Measurements from ENCODE around the gene DSTYK.
A peak's percentile ranks its signal among the peaks of the same experiment; 100 is the strongest.
"Not testable (repeated sequence)": the region's sequence is repeated elsewhere in the genome, so short reads cannot be mapped to it uniquely, and the experiment has no call there.

The DSTYK gene

DNA sequence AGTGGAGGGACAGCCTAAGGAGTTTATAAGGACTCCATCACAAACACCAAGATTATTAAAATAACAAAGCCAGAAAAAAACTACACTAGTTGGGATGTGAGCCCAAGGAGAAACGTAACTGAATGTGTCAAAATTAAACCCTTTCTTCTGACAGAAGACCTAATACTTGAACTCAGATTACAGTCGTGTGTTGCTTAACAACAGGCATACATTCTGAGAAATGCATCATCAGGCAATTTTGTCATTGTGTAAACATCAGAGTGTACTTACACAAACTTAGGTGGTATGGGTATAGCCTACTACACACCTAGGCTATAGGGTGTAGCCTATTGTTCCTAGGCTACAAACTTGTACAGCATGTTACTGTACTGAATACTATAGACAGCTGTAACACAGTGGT is 23.4 kb downstream of the DSTYK start:
- H3K36me3 ChIP-seq (ENCODE audit: control insufficient read depth in 1 of 2, insufficient read depth in 2 of 2, low read length in 2 of 2) = peaks cover 6% of the 10 kb centered on the region in 2 donors
- H3K27ac ChIP-seq (ENCODE audit: low read length) = no peak overlapping the region
- peaks cover 0 to 26% of the 10 kb centered on the region in 2 donors for H3K4me1 ChIP-seq (ENCODE audit: control insufficient read depth in 1 of 2, insufficient read depth in 2 of 2, low read length in 2 of 2)
- no peaks in the 10 kb centered on the region for H3K9me3 ChIP-seq (ENCODE audit: control insufficient read depth in 1 of 2, low read length in 2 of 2)
- H3K4me3 ChIP-seq (ENCODE audit: low read depth in 1 of 2, low read length in 2 of 2) = no peak overlapping the region
- no peaks in the 10 kb centered on the region for H3K27me3 ChIP-seq (ENCODE audit: low read depth, low read length)

DNA sequence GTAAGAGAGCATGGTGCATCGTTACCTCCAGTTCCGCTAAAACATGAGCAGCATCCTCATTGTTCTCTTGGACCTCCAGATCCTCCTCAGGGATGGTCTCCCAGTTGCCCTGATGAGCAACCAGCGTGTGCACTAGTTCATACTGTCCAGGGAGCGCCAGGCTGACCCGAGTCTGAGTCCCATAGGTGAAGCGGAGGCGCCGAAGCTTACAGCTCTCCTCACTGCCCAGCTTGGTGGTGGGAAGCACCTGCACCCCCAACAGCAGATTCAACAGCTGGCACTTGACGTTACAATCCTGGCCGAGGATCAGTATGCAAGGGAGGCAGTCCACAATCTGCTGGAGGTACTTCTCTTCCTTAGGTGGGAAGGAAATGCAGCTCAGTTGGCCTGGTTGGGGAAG is 24.1 kb downstream of the DSTYK start:
- Histone ChIP-seq H3K9me3 (ENCODE audit: control insufficient read depth in 1 of 2, low read length in 2 of 2) (no peaks in the 10 kb centered on the region), H3K27ac (ENCODE audit: low read length) (no peak overlapping the region), H3K4me3 (ENCODE audit: low read depth in 1 of 2, low read length in 2 of 2) (no peak overlapping the region), H3K36me3 (ENCODE audit: control insufficient read depth in 1 of 2, insufficient read depth in 2 of 2, low read length in 2 of 2) (peaks cover 6% of the 10 kb centered on the region in 2 donors), H3K27me3 (ENCODE audit: low read depth, low read length) (no peaks in the 10 kb centered on the region), H3K4me1 (ENCODE audit: control insufficient read depth in 1 of 2, insufficient read depth in 2 of 2, low read length in 2 of 2) (peaks cover 0 to 31% of the 10 kb centered on the region in 2 donors)

DNA sequence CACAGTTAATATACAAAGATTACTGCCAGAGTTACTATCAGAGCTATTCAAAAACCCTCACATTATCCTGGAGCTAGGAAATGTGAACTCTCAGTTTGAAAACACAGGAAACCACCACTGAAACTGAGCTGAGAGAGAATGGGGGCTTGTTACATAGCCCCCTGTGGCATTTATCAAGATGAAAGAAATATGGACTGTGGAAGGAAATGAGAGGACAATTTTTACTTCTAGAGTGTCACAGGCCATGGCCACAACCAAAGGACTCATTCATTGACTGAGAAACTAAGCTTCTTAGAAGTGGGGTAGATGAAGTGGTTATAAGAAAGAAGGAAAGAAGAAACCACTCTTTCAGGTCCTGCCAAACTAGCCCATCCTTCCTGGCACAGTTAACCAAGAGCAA is 25.3 kb downstream of the DSTYK start:
- H3K36me3 ChIP-seq (ENCODE audit: control insufficient read depth in 1 of 2, insufficient read depth in 2 of 2, low read length in 2 of 2) = peaks cover 6% of the 10 kb centered on the region in 2 donors
- H3K4me1 ChIP-seq (ENCODE audit: control insufficient read depth in 1 of 2, insufficient read depth in 2 of 2, low read length in 2 of 2) = peaks cover 0 to 25% of the 10 kb centered on the region in 2 donors
- no peak overlapping the region for H3K4me3 ChIP-seq (ENCODE audit: low read depth in 1 of 2, low read length in 2 of 2)
- H3K27me3 ChIP-seq (ENCODE audit: low read depth, low read length) = no peaks in the 10 kb centered on the region
- no peaks in the 10 kb centered on the region for H3K9me3 ChIP-seq (ENCODE audit: control insufficient read depth in 1 of 2, low read length in 2 of 2)
- no peak overlapping the region for H3K27ac ChIP-seq (ENCODE audit: low read length)

DNA sequence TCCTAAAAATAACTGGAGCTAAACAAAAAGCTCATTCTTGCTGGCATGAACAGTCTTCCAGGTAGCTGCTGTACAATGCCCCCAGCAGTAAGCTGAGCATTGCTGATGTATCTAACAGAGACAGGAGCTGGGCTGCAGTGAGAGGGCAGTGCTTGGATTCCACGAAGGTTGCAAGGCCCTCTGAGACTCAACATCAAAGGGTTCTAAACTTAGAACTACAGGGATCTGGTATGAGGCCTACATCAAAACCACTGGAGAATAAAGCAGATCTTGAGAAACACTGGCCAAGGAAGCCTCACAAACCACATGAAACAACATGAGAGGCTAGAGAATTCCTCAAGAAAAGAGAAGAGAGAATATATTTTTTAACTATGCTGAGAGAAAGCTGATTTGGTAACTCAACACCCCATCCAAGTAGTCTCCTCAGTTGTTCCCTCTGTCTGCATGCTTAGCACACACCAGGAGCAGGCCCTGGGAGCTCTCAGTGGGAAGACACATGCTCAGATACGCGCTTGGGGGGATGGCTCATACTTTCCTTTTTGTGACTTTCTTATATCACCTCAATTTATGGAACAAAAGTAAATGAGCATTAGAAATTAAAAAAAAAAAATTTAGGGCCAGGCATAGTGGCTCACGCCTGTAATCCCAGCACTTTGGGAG is 27.7 kb downstream of the DSTYK start:
- Histone ChIP-seq H3K9me3 (ENCODE audit: control insufficient read depth in 1 of 2, low read length in 2 of 2) (no peaks in the 10 kb centered on the region), H3K36me3 (ENCODE audit: control insufficient read depth in 1 of 2, insufficient read depth in 2 of 2, low read length in 2 of 2) (peaks cover 6% of the 10 kb centered on the region in 2 donors), H3K27me3 (ENCODE audit: low read depth, low read length) (no peaks in the 10 kb centered on the region), H3K27ac (ENCODE audit: low read length) (peak overlapping the region; percentile 19), H3K4me1 (ENCODE audit: control insufficient read depth in 1 of 2, insufficient read depth in 2 of 2, low read length in 2 of 2) (peaks cover 0 to 15% of the 10 kb centered on the region in 2 donors), H3K4me3 (ENCODE audit: low read depth in 1 of 2, low read length in 2 of 2) (no peak overlapping the region)

DNA sequence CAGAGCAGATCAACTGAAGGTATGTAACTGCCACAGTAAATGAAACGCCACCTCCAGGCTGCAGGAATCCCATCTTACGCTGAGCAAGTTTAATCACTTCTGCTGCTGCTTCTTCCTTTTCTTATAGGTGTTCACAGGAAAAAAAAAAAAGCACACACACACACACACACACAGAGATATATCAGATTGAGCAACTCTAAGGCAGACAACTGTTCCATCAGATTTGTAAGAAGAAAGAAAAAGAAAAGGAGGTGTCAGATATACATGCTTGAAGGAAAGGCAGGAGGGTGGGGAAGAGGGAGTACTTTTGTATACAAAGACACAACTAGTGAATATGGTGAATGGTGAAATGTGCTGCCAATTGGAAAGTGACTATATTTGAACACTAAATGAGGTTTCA is 28.6 kb downstream of the DSTYK start:
- Histone ChIP-seq H3K27me3 (ENCODE audit: low read depth, low read length) (no peaks in the 10 kb centered on the region), H3K27ac (ENCODE audit: low read length) (no peak overlapping the region), H3K4me1 (ENCODE audit: control insufficient read depth in 1 of 2, insufficient read depth in 2 of 2, low read length in 2 of 2) (peaks cover 0 to 15% of the 10 kb centered on the region in 2 donors), H3K36me3 (ENCODE audit: control insufficient read depth in 1 of 2, insufficient read depth in 2 of 2, low read length in 2 of 2) (peaks cover 6% of the 10 kb centered on the region in 2 donors), H3K4me3 (ENCODE audit: low read depth in 1 of 2, low read length in 2 of 2) (no peak overlapping the region), H3K9me3 (ENCODE audit: control insufficient read depth in 1 of 2, low read length in 2 of 2) (no peaks in the 10 kb centered on the region)

DNA sequence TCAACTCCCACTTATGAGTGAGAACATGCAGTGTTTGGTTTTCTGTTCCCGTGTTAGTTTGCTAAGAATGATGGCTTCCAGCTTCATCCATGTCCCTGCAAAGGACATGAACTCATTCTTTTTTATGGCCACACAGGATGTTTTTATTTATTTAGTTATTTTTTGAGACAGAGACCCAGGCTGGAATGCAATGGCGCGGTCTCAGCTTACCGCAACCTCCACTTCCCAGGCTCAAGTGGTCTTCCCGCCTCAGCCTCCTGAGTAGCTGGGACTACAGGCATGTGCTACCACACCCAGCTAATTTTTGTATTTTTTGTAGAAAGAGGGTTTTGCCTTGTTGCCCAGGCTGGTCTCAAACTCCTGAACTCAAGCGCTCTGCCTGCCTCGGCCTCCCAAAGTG is 31.2 kb downstream of the DSTYK start:
- peaks cover 5 to 17% of the 10 kb centered on the region in 2 donors for H3K4me1 ChIP-seq (ENCODE audit: control insufficient read depth in 1 of 2, insufficient read depth in 2 of 2, low read length in 2 of 2)
- not testable (repeated sequence) for H3K27me3 ChIP-seq (ENCODE audit: low read depth, low read length); H3K36me3 ChIP-seq (ENCODE audit: control insufficient read depth in 1 of 2, insufficient read depth in 2 of 2, low read length in 2 of 2); H3K9me3 ChIP-seq (ENCODE audit: control insufficient read depth in 1 of 2, low read length in 2 of 2); H3K4me3 ChIP-seq (ENCODE audit: low read depth in 1 of 2, low read length in 2 of 2); H3K27ac ChIP-seq (ENCODE audit: low read length)

DNA sequence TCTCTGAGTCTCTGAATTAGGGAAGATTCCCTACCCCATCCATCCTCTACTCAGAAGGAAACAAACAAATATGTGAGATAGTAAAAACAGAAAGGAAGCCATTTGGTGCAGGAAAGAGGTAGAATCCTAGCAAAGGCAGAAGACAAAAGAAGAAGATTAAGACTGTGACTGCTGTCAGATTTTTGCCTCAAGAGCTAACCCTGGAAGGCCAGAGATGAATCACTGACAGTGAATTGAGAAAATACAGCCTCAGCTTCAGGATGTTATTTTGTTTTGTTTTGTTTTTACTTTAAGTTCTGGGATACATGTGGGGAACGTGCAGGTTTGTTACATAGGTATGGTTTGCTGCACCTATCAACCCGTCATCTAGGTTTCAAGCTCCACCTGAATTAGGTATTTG is 31.7 kb downstream of the DSTYK start:
- Histone ChIP-seq H3K27me3 (ENCODE audit: low read depth, low read length) (no peaks in the 10 kb centered on the region), H3K36me3 (ENCODE audit: control insufficient read depth in 1 of 2, insufficient read depth in 2 of 2, low read length in 2 of 2) (peaks cover 0 to 6% of the 10 kb centered on the region in 2 donors), H3K9me3 (ENCODE audit: control insufficient read depth in 1 of 2, low read length in 2 of 2) (no peaks in the 10 kb centered on the region), H3K27ac (ENCODE audit: low read length) (no peak overlapping the region), H3K4me3 (ENCODE audit: low read depth in 1 of 2, low read length in 2 of 2) (no peak overlapping the region), H3K4me1 (ENCODE audit: control insufficient read depth in 1 of 2, insufficient read depth in 2 of 2, low read length in 2 of 2) (peaks cover 5 to 22% of the 10 kb centered on the region in 2 donors)

DNA sequence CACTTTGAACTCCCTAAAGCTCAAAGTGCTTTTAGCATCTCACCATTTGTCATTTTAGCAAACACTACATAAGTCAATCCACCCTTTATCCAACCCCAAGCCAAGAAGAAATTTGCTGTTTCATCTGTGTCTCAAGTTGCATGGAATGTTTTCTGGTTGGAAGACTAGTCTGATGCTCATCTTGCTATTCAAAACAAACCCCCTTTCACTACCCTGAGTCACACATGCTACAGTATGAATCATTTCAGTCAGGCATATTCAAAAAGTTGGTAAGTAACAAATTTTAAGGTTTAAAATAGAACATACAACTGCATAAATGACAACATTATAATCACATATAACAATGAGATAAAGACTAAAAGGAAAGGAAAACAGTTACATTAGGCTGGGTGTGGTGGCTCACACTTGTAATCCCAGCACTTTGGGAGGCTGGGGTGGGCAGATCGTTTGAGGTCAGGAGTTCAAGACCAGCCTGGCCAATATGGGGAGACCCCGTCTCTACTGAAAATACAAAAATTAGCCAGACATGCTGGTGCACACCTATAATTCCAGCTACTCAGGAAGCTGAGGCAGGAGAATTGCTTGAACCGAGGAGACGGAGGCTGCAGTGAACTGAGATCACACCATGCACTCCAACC is 38.7 kb downstream of the DSTYK start:
- Histone ChIP-seq H3K27ac (ENCODE audit: low read length) (no peak overlapping the region), H3K27me3 (ENCODE audit: low read depth, low read length) (no peaks in the 10 kb centered on the region), H3K4me3 (ENCODE audit: low read depth in 1 of 2, low read length in 2 of 2) (no peak overlapping the region), H3K9me3 (ENCODE audit: control insufficient read depth in 1 of 2, low read length in 2 of 2) (no peaks in the 10 kb centered on the region), H3K4me1 (ENCODE audit: control insufficient read depth in 1 of 2, insufficient read depth in 2 of 2, low read length in 2 of 2) (peaks cover 5 to 7% of the 10 kb centered on the region in 2 donors), H3K36me3 (ENCODE audit: control insufficient read depth in 1 of 2, insufficient read depth in 2 of 2, low read length in 2 of 2) (peaks cover 11 to 24% of the 10 kb centered on the region in 2 donors)

DNA sequence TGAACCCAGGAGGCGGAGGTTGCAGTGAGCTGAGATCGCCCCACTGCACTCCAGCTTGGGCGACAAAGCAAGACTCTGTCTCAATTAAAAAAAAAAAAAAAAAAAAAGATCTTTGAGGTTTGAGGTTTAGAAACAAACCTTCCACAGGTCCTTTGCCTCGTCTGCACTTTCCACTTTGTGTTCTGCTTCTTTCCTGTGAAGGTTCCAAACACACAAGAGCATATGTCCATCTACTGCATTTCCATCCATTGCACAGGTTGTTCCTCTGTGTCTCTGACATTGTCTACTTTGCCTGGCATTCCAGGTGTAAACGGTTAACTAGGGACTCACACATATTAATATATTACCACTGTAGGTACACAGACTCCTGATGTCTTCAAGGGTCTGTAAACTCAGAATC is 40.1 kb downstream of the DSTYK start:
- Histone ChIP-seq H3K4me3 (ENCODE audit: low read depth in 1 of 2, low read length in 2 of 2) (no peak overlapping the region), H3K9me3 (ENCODE audit: control insufficient read depth in 1 of 2, low read length in 2 of 2) (no peaks in the 10 kb centered on the region), H3K36me3 (ENCODE audit: control insufficient read depth in 1 of 2, insufficient read depth in 2 of 2, low read length in 2 of 2) (peaks cover 14 to 33% of the 10 kb centered on the region in 2 donors), H3K4me1 (ENCODE audit: control insufficient read depth in 1 of 2, insufficient read depth in 2 of 2, low read length in 2 of 2) (peaks cover 5 to 7% of the 10 kb centered on the region in 2 donors), H3K27me3 (ENCODE audit: low read depth, low read length) (no peaks in the 10 kb centered on the region), H3K27ac (ENCODE audit: low read length) (no peak overlapping the region)

DNA sequence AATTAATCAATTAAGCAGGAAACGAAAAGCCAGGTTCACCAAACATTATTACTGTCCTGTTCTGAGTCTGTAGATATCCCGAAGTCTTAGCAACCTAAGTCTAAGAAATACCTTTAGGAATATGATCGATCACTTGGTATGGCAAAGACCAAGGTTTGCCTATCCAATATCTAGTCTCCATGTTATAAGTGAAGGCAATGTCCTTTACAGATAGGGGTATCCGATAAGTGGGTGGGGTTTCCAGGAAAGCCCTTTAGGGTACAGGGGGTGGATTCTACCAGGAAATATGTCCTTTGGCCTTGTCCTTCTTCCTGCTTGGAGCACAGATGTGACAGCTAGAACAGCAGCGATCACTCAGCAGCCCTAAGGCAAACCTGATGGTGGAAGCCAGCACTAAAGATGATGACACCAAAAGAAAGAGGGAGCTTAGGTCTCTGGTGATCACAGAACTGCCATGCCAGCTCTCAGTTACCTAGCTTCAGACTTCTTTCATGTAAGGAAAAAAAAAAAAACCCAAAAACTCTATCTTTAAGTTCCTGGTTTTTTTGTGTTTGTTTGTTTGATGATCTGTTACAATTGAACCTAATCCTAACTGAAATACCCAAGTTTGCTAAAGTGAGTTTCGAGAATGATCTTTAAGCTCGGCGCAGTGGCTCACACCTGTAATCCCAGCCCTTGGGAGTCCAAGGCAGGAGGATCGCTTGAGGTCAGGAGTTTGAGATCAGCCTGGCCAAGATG is 40.8 kb downstream of the DSTYK start:
- peaks cover 2 to 7% of the 10 kb centered on the region in 2 donors for H3K4me1 ChIP-seq (ENCODE audit: control insufficient read depth in 1 of 2, insufficient read depth in 2 of 2, low read length in 2 of 2)
- peaks cover 14 to 29% of the 10 kb centered on the region in 2 donors for H3K36me3 ChIP-seq (ENCODE audit: control insufficient read depth in 1 of 2, insufficient read depth in 2 of 2, low read length in 2 of 2)
- no peaks in the 10 kb centered on the region for H3K27me3 ChIP-seq (ENCODE audit: low read depth, low read length)
- H3K27ac ChIP-seq (ENCODE audit: low read length) = no peak overlapping the region
- no peaks in the 10 kb centered on the region for H3K9me3 ChIP-seq (ENCODE audit: control insufficient read depth in 1 of 2, low read length in 2 of 2)
- H3K4me3 ChIP-seq (ENCODE audit: low read depth in 1 of 2, low read length in 2 of 2) = no peak overlapping the region

DNA sequence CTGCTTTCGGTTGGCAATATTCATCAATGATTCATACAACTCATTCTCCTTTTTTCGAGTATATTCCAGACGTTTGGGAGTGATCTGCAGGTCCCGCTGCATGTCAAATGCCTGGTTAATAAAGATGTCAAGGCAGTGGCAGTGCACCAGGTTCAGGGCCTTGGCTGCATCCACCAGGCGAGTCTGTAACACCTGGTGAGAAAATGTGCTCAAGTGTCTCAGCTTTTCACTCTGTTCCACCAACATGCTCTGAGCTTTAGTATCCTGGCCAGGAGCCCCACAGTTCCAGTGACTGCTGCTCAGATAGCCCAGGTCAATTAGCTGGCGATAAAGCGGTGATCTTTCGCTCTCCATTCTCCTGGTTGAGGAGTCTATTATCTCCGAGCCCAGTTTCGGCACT is 42.3 kb downstream of the DSTYK start:
- no peak overlapping the region for H3K27ac ChIP-seq (ENCODE audit: low read length)
- no peaks in the 10 kb centered on the region for H3K27me3 ChIP-seq (ENCODE audit: low read depth, low read length)
- H3K4me1 ChIP-seq (ENCODE audit: control insufficient read depth in 1 of 2, insufficient read depth in 2 of 2, low read length in 2 of 2) = no peaks in the 10 kb centered on the region
- H3K9me3 ChIP-seq (ENCODE audit: control insufficient read depth in 1 of 2, low read length in 2 of 2) = no peaks in the 10 kb centered on the region
- no peak overlapping the region for H3K4me3 ChIP-seq (ENCODE audit: low read depth in 1 of 2, low read length in 2 of 2)
- H3K36me3 ChIP-seq (ENCODE audit: control insufficient read depth in 1 of 2, insufficient read depth in 2 of 2, low read length in 2 of 2) = peaks cover 14 to 27% of the 10 kb centered on the region in 2 donors

All from muscle layer of duodenum (tissue), 2 donors.